Measurements from ENCODE around the gene CDH11. TPM values are rescaled to one million over a fixed set of nuclear protein-coding genes. Genes with fewer than 3 reads are reported as not detected.

The CDH11 gene
- total RNA-seq, 4 donors from 2014 or later, result 13.0 to 37.7 (median 27.8) TPM

DNA sequence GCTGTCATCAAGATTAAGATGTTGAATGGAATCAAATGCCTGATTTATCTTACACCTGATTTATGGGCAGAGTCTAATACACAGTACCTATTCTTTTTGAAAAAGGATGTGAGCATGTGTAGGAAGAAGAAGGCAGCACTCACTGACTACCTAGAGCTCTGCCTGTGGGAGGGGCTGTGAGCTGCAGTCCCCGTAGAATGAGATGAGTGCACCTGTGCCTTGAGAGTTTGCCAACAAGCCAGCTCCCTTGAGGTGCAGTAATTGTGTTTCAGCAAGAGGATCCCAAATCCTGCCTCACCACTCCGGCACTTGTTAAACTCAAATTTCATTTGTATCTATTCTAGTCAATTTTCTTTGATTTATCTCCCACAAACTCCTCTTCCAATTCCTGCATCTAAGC is 46.0 kb downstream of the CDH11 start:
- Histone ChIP-seq H3K9me3 (no peaks in the 10 kb centered on the region), H3K36me3 (no peaks in the 10 kb centered on the region), H3K27ac (no peak overlapping the region), H3K27me3 (no peaks in the 10 kb centered on the region), H3K4me3 (replicated peaks in 1 of 3) (no peak overlapping the region), H3K4me1 (no peaks in the 10 kb centered on the region)
- TF ChIP-seq POLR2A (IDR thresholded peaks at IDR 0.05), result no peak
- no peak for TF ChIP-seq CTCF (IDR thresholded peaks at IDR 0.05)
- DNase-seq, result no peak
- 65 to 69% methylated on average over 2 of the region's 2 CpGs for WGBS, 2 donors
- intact Hi-C loops (cut with DNase I), result no loop called here

- no peaks in the 10 kb centered on the region for H3K9me3 ChIP-seq
- intact Hi-C loops (cut with DNase I), result no loop called here
- no peaks in the 10 kb centered on the region for H3K27me3 ChIP-seq
- peak; percentile 4 to 7 for DNase-seq
- TF ChIP-seq POLR2A (IDR thresholded peaks at IDR 0.05), result no peak
- TF ChIP-seq CTCF (IDR thresholded peaks at IDR 0.05), result no peak
- no peak overlapping the region for H3K4me3 ChIP-seq (replicated peaks in 1 of 3)
- no peaks in the 10 kb centered on the region for H3K4me1 ChIP-seq
- H3K27ac ChIP-seq, result peak overlapping the region in 1 of 3 donors; percentile 1
- no peaks in the 10 kb centered on the region for H3K36me3 ChIP-seq
- WGBS, 2 donors, result 84 to 87% methylated on average over 24 of the region's 24 CpGs
Observed at GRCh38 chr16:65071433-65072311, 50.2 kb downstream of the CDH11 start.

DNA sequence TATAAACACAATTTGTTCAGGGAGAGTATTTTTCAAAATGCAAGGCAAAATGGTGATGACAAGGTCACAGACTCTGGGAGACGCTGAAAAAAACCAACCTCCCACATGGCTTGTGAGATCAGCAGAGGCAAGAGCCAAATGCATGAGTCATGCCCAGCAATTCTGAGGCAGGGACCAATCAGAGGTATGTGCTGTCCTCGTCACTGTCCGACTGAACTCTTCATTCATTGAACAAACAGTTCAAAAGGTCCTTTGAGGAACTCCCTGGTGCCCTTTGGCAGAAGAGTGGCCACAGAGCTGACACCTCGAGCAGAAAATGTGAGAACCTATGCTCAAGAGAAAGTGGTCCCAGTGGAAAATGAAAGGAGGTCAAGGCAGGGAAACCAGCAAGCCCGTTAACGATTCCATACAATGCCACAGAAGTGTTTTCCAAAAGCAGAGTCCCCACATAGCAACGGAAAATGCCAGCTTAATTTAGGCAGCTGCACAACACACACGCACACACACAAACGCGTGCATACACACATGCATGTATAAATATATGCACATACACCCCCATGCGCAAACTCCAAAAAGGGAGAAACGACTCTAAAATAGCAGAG is 50.9 kb downstream of the CDH11 start:
- Histone ChIP-seq H3K27ac (peak overlapping the region in 1 of 3 donors; percentile 1), H3K4me1 (no peaks in the 10 kb centered on the region), H3K36me3 (no peaks in the 10 kb centered on the region), H3K9me3 (no peaks in the 10 kb centered on the region), H3K4me3 (replicated peaks in 1 of 3) (no peak overlapping the region), H3K27me3 (no peaks in the 10 kb centered on the region)
- 73 to 75% methylated on average over 12 of the region's 12 CpGs for WGBS, 2 donors
- intact Hi-C loops (cut with DNase I), result no loop called here
- DNase-seq, result peak in 1 of 2 donors; percentile 15
- TF ChIP-seq POLR2A (IDR thresholded peaks at IDR 0.05), result no peak

GRCh38 chr16:65069766-65070165 is 52.1 kb downstream of the CDH11 start:
- H3K9me3 ChIP-seq, result no peaks in the 10 kb centered on the region
- WGBS, 2 donors, result 78 to 86% methylated on average over 2 of the region's 2 CpGs
- TF ChIP-seq CTCF (IDR thresholded peaks at IDR 0.05) (no peak), POLR2A (IDR thresholded peaks at IDR 0.05) (no peak)
- intact Hi-C loops (cut with DNase I), result no loop called here
- no peak overlapping the region for H3K27ac ChIP-seq
- no peak overlapping the region for H3K4me3 ChIP-seq (replicated peaks in 1 of 3)
- DNase-seq, result no peak
- no peaks in the 10 kb centered on the region for H3K36me3 ChIP-seq
- H3K4me1 ChIP-seq, result no peaks in the 10 kb centered on the region
- no peaks in the 10 kb centered on the region for H3K27me3 ChIP-seq

DNA sequence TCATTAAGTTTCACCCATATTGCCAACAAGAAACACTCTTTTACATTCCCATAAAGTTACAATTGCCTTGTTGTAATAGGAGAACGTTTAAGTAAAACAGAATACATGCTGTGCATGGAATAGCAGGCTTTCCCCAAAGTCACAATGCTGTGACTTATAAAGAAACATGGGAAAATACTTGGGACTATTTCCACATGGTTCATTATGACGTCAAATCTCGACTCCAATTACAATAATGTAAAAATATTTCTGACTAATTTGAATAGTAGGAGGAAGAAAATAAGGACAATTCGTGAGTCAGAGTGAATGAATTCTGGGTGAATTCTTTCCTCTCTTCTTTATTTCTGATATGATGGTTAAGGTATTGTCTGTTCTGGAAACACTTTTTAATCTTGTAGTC is 52.8 kb downstream of the CDH11 start:
- Histone ChIP-seq H3K4me3 (replicated peaks in 1 of 3) (no peak overlapping the region), H3K27me3 (no peaks in the 10 kb centered on the region), H3K27ac (no peak overlapping the region), H3K36me3 (no peaks in the 10 kb centered on the region), H3K4me1 (no peaks in the 10 kb centered on the region), H3K9me3 (no peaks in the 10 kb centered on the region)
- DNase-seq, result no peak
- WGBS, 2 donors, result 66 to 71% methylated on average over 4 of the region's 4 CpGs
- TF ChIP-seq CTCF (IDR thresholded peaks at IDR 0.05) (no peak), POLR2A (IDR thresholded peaks at IDR 0.05) (no peak)
- intact Hi-C loops (cut with DNase I), result no loop called here

Measured in thyroid gland (tissue), 4 donors.